H9 (cell line): Measurements from ENCODE around the gene MAP3K2. TPM values are rescaled to one million over a fixed set of nuclear protein-coding genes. Genes with fewer than 3 reads are reported as not detected.

Experiments
- DNase-seq: peaks from one replicate; pipeline ENCODE4 v3.0.0-alpha.2; 2017
- H2AFZ ChIP-seq: one replicate; pipeline ENCODE4 v1.6.1; 2013; ENCODE audit warnings: mild to moderate bottlenecking, low read length, control low read depth, moderate library complexity
- H2AK5ac ChIP-seq: 2 replicates; pipeline ENCODE4 v1.6.1; 2013; ENCODE audit warnings: low read length, control low read depth, mixed read lengths; ENCODE audit not compliant: insufficient read length
- H2BK120ac ChIP-seq: one replicate; pipeline ENCODE4 v1.6.1; 2013; ENCODE audit warnings: low read depth, mild to moderate bottlenecking, low read length, control low read depth, inconsistent platforms; ENCODE audit not compliant: poor library complexity, severe bottlenecking
- H2BK12ac ChIP-seq: 2 replicates; pipeline ENCODE4 v1.6.1; 2013; ENCODE audit warnings: low read length, control low read depth, mixed read lengths, low read depth; ENCODE audit not compliant: insufficient read length
- H2BK15ac ChIP-seq: 2 replicates; pipeline ENCODE4 v1.6.1; 2013; ENCODE audit warnings: low read depth, low read length, control low read depth
- H2BK20ac ChIP-seq: one replicate; pipeline ENCODE4 v1.6.1; 2013; ENCODE audit warnings: low read depth, mild to moderate bottlenecking, low read length, control low read depth, inconsistent platforms; ENCODE audit not compliant: poor library complexity, severe bottlenecking
- H2BK5ac ChIP-seq: 2 replicates; pipeline ENCODE4 v1.6.1; 2013; ENCODE audit warnings: low read length, control low read depth, mixed read lengths; ENCODE audit not compliant: insufficient read length
- H3K14ac ChIP-seq: 2 replicates; pipeline ENCODE4 v1.6.1; 2013; ENCODE audit warnings: low read length, control low read depth; ENCODE audit not compliant: insufficient read depth
- H3K18ac ChIP-seq: 2 replicates; pipeline ENCODE4 v1.6.1; 2013; ENCODE audit warnings: low read depth, mild to moderate bottlenecking, mixed read lengths, low read length, control low read depth; ENCODE audit not compliant: insufficient read length
- H3K23ac ChIP-seq: 2 replicates; pipeline ENCODE4 v1.6.1; 2013; ENCODE audit warnings: low read length, control low read depth, mixed read lengths, low read depth; ENCODE audit not compliant: insufficient read length
- H3K23me2 ChIP-seq: 2 replicates; pipeline ENCODE4 v1.6.1; 2013; ENCODE audit warnings: low read depth, mild to moderate bottlenecking, mixed read lengths, low read length, control low read depth; ENCODE audit not compliant: insufficient read length, poor library complexity, severe bottlenecking
- H3K27ac ChIP-seq: 2 replicates; pipeline ENCODE4 v1.5.1; 2013; ENCODE audit warnings: low read length, control low read depth, mixed read lengths, low read depth; ENCODE audit not compliant: insufficient read length
- H3K27me3 ChIP-seq: 2 replicates; pipeline ENCODE4 v1.6.1; 2013; ENCODE audit warnings: low read length, control low read depth, inconsistent platforms; ENCODE audit not compliant: insufficient read depth
- H3K4ac ChIP-seq: 2 replicates; pipeline ENCODE4 v1.6.1; 2013; ENCODE audit warnings: low read depth, mild to moderate bottlenecking, control low read depth, inconsistent platforms, low read length, moderate library complexity
- H3K4me1 ChIP-seq: 2 replicates; pipeline ENCODE4 v1.6.1; 2013; ENCODE audit warnings: low read length, control low read depth, inconsistent platforms; ENCODE audit not compliant: insufficient read depth
- H3K4me2 ChIP-seq: 2 replicates; pipeline ENCODE4 v1.6.1; 2013; ENCODE audit warnings: low read length, control low read depth, mixed read lengths; ENCODE audit not compliant: insufficient read length, insufficient read depth
- H3K56ac ChIP-seq: 2 replicates; pipeline ENCODE4 v1.6.1; 2013; ENCODE audit warnings: low read depth, mild to moderate bottlenecking, mixed read lengths, low read length, control low read depth; ENCODE audit not compliant: insufficient read length
- H3K79me1 ChIP-seq: 2 replicates; pipeline ENCODE4 v1.6.1; 2013; ENCODE audit warnings: low read depth, mild to moderate bottlenecking, moderate library complexity, low read length, control low read depth, inconsistent platforms; ENCODE audit not compliant: insufficient read depth, poor library complexity, severe bottlenecking
- H3K79me2 ChIP-seq: 2 replicates; pipeline ENCODE4 v1.6.1; 2013; ENCODE audit warnings: low read length, control low read depth, inconsistent platforms; ENCODE audit not compliant: insufficient read depth
- H3K9ac ChIP-seq: 2 replicates; pipeline ENCODE4 v1.6.1; 2013; ENCODE audit warnings: low read length, control low read depth, mixed read lengths; ENCODE audit not compliant: insufficient read length; ENCODE audit errors: extremely low read depth
- H3K9me3 ChIP-seq: one replicate; pipeline ENCODE4 v1.6.1; 2013; ENCODE audit warnings: low read depth, low read length, inconsistent platforms; ENCODE audit not compliant: control insufficient read depth
- H3T11ph ChIP-seq: one replicate; pipeline ENCODE4 v1.6.1; 2013; ENCODE audit warnings: mild to moderate bottlenecking, low read length, control low read depth, inconsistent platforms
- H4K20me1 ChIP-seq: one replicate; pipeline ENCODE4 v1.6.1; 2013; ENCODE audit not compliant: control insufficient read depth, insufficient read length, insufficient read depth
- H4K5ac ChIP-seq: 2 replicates; pipeline ENCODE4 v1.6.1; 2013; ENCODE audit warnings: low read depth, mild to moderate bottlenecking, mixed read lengths, low read length, control low read depth; ENCODE audit not compliant: insufficient read length
- H4K8ac ChIP-seq: replicated peaks from 2 replicates; pipeline ENCODE4 v1.6.1; 2013; ENCODE audit warnings: low read length, control low read depth, mixed read lengths, low read depth; ENCODE audit not compliant: insufficient read length
- H4K91ac ChIP-seq: 2 replicates; pipeline ENCODE4 v1.6.1; 2013; ENCODE audit warnings: low read depth, mild to moderate bottlenecking, moderate library complexity, mixed read lengths, low read length, control low read depth; ENCODE audit not compliant: insufficient read length
- H3K27ac Mint-ChIP-seq, 3 experiments: 2 replicates in 2 of 3; 3 replicates in 1 of 3; pipeline ENCODE4 v1.8.0; 2020 to 2021; ENCODE audit warnings: mixed read lengths in 3 of 3, mild to moderate bottlenecking in 1 of 3, moderate library complexity in 1 of 3
- H3K27me3 Mint-ChIP-seq: 2 replicates; pipeline ENCODE4 v1.8.0; 2021; ENCODE audit warnings: low read depth, mild to moderate bottlenecking, moderate library complexity, mixed read lengths
- H3K36me3 Mint-ChIP-seq, 3 experiments: 2 replicates in 2 of 3; 3 replicates in 1 of 3; pipeline ENCODE4 v1.8.0; 2020 to 2021; ENCODE audit warnings: low read depth in 3 of 3, mixed read lengths in 3 of 3; ENCODE audit not compliant: insufficient read depth in 1 of 3
- H3K4me1 Mint-ChIP-seq, 2 experiments: 2 replicates each; pipeline ENCODE4 v1.8.0; 2020; ENCODE audit warnings: mixed read lengths in 2 of 2
- H3K4me3 Mint-ChIP-seq, 2 experiments: 2 replicates in 1 of 2; 3 replicates in 1 of 2; pipeline ENCODE4 v1.8.0; 2020 to 2021; ENCODE audit warnings: mild to moderate bottlenecking in 2 of 2, mixed read lengths in 2 of 2, moderate library complexity in 1 of 2
- H3K9me3 Mint-ChIP-seq, 2 experiments: 2 replicates in 1 of 2; 3 replicates in 1 of 2; pipeline ENCODE4 v1.8.0; 2020; ENCODE audit warnings: mild to moderate bottlenecking in 2 of 2, mixed read lengths in 2 of 2, moderate library complexity in 1 of 2
- CTCF ChIP-seq: fragments of 200-600 bp; sonication (generic); conservative IDR thresholded peaks from 3 replicates; pipeline ENCODE4 v1.8.0; 2021; ENCODE audit warnings: antibody characterized with exemption, mild to moderate bottlenecking
- WGBS: extraction: QIAGEN DNeasy Blood & Tissue Kit; methylation state at CpG from one replicate; pipeline ENCODE4 v1.1.7; 2013; ENCODE audit warnings: missing lambda C conversion rate, low lambda C conversion rate, mixed read lengths; ENCODE audit not compliant: insufficient read length; ENCODE audit errors: extremely low coverage; 5-methylcytosine and 5-hydroxymethylcytosine counted together
- total RNA-seq: library from RNA; stranded (reverse); gene quantifications from 2 replicates; pipeline ENCODE4 v1.2.1, GENCODE V29; 2021

Gene MAP3K2
- total RNA-seq, 1 experiment from 2014 or later, result 25.8 TPM

- Histone ChIP-seq H3K23ac (no peak within 1 kb of the TSS), H2BK20ac (no peak within 1 kb of the TSS), H3K4me2 (peak within 1 kb of the TSS; percentile 82), H3T11ph (peak within 1 kb of the TSS; percentile 21), H3K27me3 (no peaks in the 10 kb centered on the region), H3K4me1 (no peaks in the 10 kb centered on the region), H4K8ac (no peak within 1 kb of the TSS), H3K9ac (peak within 1 kb of the TSS; percentile 88), H4K5ac (no peak within 1 kb of the TSS), H2BK15ac (no peak within 1 kb of the TSS), H3K4ac (no peak within 1 kb of the TSS; the same call in 1 of the 2 replicates), H4K20me1 (no peaks in the 10 kb centered on the region), H2AFZ (no peak within 1 kb of the TSS), H3K79me1 (no peaks in the 10 kb centered on the region), H2AK5ac (no peak within 1 kb of the TSS), H4K91ac (no peak within 1 kb of the TSS), H3K23me2 (peaks cover 7% of the 10 kb centered on the region), H3K18ac (peak within 1 kb of the TSS; percentile 80), H2BK5ac (peak within 1 kb of the TSS; percentile 4), H3K14ac (peak within 1 kb of the TSS; percentile 96), H3K56ac (no peak within 1 kb of the TSS), H2BK120ac (peak within 1 kb of the TSS; percentile 2), H2BK12ac (peak within 1 kb of the TSS; percentile 35), H3K27ac (peak within 1 kb of the TSS; percentile 69), H3K79me2 (no peaks in the 10 kb centered on the region), H3K9me3 (no peaks in the 10 kb centered on the region)
- H3K4me3 Mint-ChIP-seq, result peak within 1 kb of the TSS; percentile 90 to 94
- no CpG with 5 or more reads among the region's 55 CpGs for WGBS
- TF ChIP-seq CTCF, result no peak
- no peaks in the 10 kb centered on the region for H3K27me3 Mint-ChIP-seq
- DNase-seq, result peak; percentile 92
- H3K27ac Mint-ChIP-seq, result peak within 1 kb of the TSS; percentile 96 to 98 (median 98)
- peaks cover 20 to 50% (median 42%) of the 10 kb centered on the region in 3 experiments for H3K36me3 Mint-ChIP-seq
- peaks cover 0 to 3% of the 10 kb centered on the region in 2 experiments; a peak in 1 of 5 replicates for H3K9me3 Mint-ChIP-seq
- peaks cover 4 to 20% of the 10 kb centered on the region in 2 experiments for H3K4me1 Mint-ChIP-seq
These were observed 93.8 kb downstream of the MAP3K2 start, which contains the start of gene ERCC3 for GRCh38 chr2:127293748-127294562. TSS of gene ERCC3 (minus strand) at chr2:127294144. CDS start at chr2:127294081, 63 bp downstream.
